Breast epithelium (tissue), 4 donors: Measurements from ENCODE around the gene PCAT7. TPM values are rescaled to one million over a fixed set of nuclear protein-coding genes. Genes with fewer than 3 reads are reported as not detected.
"Not testable (repeated sequence)": the region's sequence is repeated elsewhere in the genome, so short reads cannot be mapped to it uniquely, and the experiment has no call there.

Experiments used
- DNase-seq, 2 donors: peaks; one replicate each; pipeline ENCODE4 v3.0.0-alpha.2; 2019; ENCODE audit warnings: low spot score in 2 of 2
- H3K27ac ChIP-seq, 2 donors: fragments of 200-600 bp; sonication (generic) in 1 of 2; one replicate each; pipeline ENCODE4 v1.5.1; 2016 to 2019; ENCODE audit warnings: mild to moderate bottlenecking in 1 of 2
- H3K27me3 ChIP-seq, 2 donors: fragments of 200-600 bp; sonication (generic) in 1 of 2; one replicate each; pipeline versions ENCODE4 v1.5.1 to v1.6.0; 2017 to 2019; ENCODE audit warnings: control low read depth in 1 of 2, mild to moderate bottlenecking in 1 of 2
- H3K36me3 ChIP-seq: fragments of 200-600 bp; one replicate; pipeline ENCODE4 v1.5.1; 2019
- H3K4me1 ChIP-seq, 2 donors: fragments of 200-600 bp; sonication (generic); one replicate each; pipeline ENCODE4 v1.5.1; 2016 to 2019; ENCODE audit warnings: control low read depth in 1 of 2
- H3K4me3 ChIP-seq, 3 donors: fragments of 200-600 bp; sonication (generic); 1 replicate in 2 of 3; 2 replicates in 1 of 3; pipeline ENCODE4 v1.5.1; 2016 to 2019; ENCODE audit warnings: mild to moderate bottlenecking in 3 of 3, moderate library complexity in 2 of 3
- H3K9me3 ChIP-seq, 2 donors: fragments of 200-600 bp; sonication (generic) in 1 of 2; one replicate each; pipeline ENCODE4 v1.5.1; 2016 to 2019; ENCODE audit warnings: control low read depth in 1 of 2
- POLR2A ChIP-seq: fragments of 450-650 bp; IDR thresholded peaks from one replicate; pipeline ENCODE4 v1.6.1; 2016; ENCODE audit warnings: antibody characterized with exemption, mild to moderate bottlenecking, moderate library complexity
- POLR2AphosphoS5 ChIP-seq, 3 donors: sonication (generic); formaldehyde crosslinking; IDR thresholded peaks; one replicate each; pipeline ENCODE4 v1.6.1; 2017; ENCODE audit warnings: antibody characterized with exemption in 3 of 3
- intact Hi-C: fragments of 100-400 bp; cut with DNase I; formaldehyde crosslinking; loops from one replicate; pipeline ENCODE4 v1.15.1; 2023; ENCODE audit warnings: low total_unique reads
- total RNA-seq, 3 donors: library from RNA; depleted of rRNA; stranded (reverse); fragments of >200 nt; gene quantifications; one replicate each; pipeline ENCODE4 v1.1.0, GENCODE V29; 2016
- TF ChIP-seq, protein P1 (sequence below), 3 donors: fragments of 450-650 bp; IDR thresholded peaks; one replicate each; pipeline ENCODE4 v1.5.1; 2016 to 2017; ENCODE audit warnings: antibody characterized with exemption in 3 of 3, mild to moderate bottlenecking in 3 of 3, moderate library complexity in 3 of 3

Gene PCAT7
- total RNA-seq: under 1 TPM in 1 of 3 donors, not detected in 2; under 0.01 TPM

- no peaks in the 10 kb centered on the region for H3K36me3 ChIP-seq
- peak within 1 kb of the TSS in 2 of 3 donors; percentile 16 to 34 for H3K4me3 ChIP-seq
- no peaks in the 10 kb centered on the region for H3K9me3 ChIP-seq
- intact Hi-C loops: no loop called here
- H3K27ac ChIP-seq: peak within 1 kb of the TSS in 1 of 2 donors; percentile 1
- peak; percentile 41 to 68 for DNase-seq
- TF ChIP-seq, protein P1, sequence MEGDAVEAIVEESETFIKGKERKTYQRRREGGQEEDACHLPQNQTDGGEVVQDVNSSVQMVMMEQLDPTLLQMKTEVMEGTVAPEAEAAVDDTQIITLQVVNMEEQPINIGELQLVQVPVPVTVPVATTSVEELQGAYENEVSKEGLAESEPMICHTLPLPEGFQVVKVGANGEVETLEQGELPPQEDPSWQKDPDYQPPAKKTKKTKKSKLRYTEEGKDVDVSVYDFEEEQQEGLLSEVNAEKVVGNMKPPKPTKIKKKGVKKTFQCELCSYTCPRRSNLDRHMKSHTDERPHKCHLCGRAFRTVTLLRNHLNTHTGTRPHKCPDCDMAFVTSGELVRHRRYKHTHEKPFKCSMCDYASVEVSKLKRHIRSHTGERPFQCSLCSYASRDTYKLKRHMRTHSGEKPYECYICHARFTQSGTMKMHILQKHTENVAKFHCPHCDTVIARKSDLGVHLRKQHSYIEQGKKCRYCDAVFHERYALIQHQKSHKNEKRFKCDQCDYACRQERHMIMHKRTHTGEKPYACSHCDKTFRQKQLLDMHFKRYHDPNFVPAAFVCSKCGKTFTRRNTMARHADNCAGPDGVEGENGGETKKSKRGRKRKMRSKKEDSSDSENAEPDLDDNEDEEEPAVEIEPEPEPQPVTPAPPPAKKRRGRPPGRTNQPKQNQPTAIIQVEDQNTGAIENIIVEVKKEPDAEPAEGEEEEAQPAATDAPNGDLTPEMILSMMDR (IDR thresholded peaks at IDR 0.05): peak in 2 of 3 donors; percentile 29 to 58
- TF ChIP-seq POLR2AphosphoS5 (IDR thresholded peaks at IDR 0.05): no peak
- no peaks in the 10 kb centered on the region for H3K27me3 ChIP-seq
- no peaks in the 10 kb centered on the region for H3K4me1 ChIP-seq
Measured at GRCh38 chr9:94554439-94555331, at the start of gene PCAT7. Gene PCAT7 (plus strand): TSS chr9:94555083.

- not testable (repeated sequence) for H3K4me3 ChIP-seq
- intact Hi-C loops: loop anchor here (5.0 kb wide), 1 partner anchor 1681 kb away; no protein-coding TSS in a partner anchor
Measured at GRCh38 chr9:94506370-94506769, 48.5 kb upstream of the PCAT7 start.

DNA sequence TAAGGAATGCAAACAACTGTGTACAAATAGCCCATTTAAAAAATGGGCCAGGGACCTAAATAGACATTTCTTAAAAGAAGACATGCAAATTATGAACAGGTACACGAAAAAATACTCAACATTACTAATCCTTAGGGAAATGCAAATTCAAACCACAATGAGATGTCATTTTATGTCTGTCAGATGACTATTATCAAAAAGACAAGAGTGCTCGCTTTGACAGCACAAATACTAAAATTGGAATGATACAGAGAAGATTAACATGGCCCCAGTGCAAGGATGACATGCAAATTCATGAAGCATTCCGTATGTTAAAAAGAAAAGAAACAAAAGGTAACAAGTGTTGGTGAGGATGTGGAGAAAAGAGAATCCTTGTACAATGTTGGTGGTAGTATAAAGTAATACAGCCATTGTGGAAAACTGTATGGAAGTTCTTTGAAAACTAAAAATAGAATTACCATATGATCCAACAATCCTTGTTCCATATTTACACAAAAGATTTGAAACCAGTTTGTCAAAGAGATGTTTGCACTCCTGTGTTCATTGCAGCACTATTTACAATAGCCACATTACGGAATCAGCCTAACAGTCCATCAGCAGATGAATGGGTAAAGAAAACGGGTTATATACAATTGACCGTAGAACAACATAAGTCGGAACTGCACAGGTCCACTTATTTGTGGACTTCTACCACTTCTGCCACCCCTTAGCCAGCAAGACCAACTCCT, 47.2 kb upstream of the PCAT7 start:
- H3K4me1 ChIP-seq: no peaks in the 10 kb centered on the region
- DNase-seq: no peak
- H3K27ac ChIP-seq: no peak overlapping the region
- H3K27me3 ChIP-seq: no peaks in the 10 kb centered on the region
- H3K4me3 ChIP-seq: no peak overlapping the region
- intact Hi-C loops: loop anchor here (5.0 kb wide), 1 partner anchor 1680 kb away; no protein-coding TSS in a partner anchor
- TF ChIP-seq, protein P1 (IDR thresholded peaks at IDR 0.05): no peak
- no peak for TF ChIP-seq POLR2AphosphoS5 (IDR thresholded peaks at IDR 0.05)
- TF ChIP-seq POLR2A: no peak
- H3K36me3 ChIP-seq: no peaks in the 10 kb centered on the region
- H3K9me3 ChIP-seq: no peaks in the 10 kb centered on the region

More at GRCh38 chr9:94506370-94506769, 48.5 kb upstream of the PCAT7 start:
- not testable (repeated sequence) for H3K9me3 ChIP-seq, H3K27me3 ChIP-seq, H3K36me3 ChIP-seq, H3K4me1 ChIP-seq, H3K27ac ChIP-seq, DNase-seq

- DNase-seq: no peak
- no peaks in the 10 kb centered on the region for H3K36me3 ChIP-seq
- H3K27me3 ChIP-seq: no peaks in the 10 kb centered on the region
- intact Hi-C loops: no loop called here
- TF ChIP-seq, protein P1 (IDR thresholded peaks at IDR 0.05): no peak
- TF ChIP-seq POLR2A (no peak), POLR2AphosphoS5 (IDR thresholded peaks at IDR 0.05) (no peak)
- no peak overlapping the region for H3K27ac ChIP-seq
- no peak overlapping the region for H3K4me3 ChIP-seq
- no peaks in the 10 kb centered on the region for H3K4me1 ChIP-seq
- no peaks in the 10 kb centered on the region for H3K9me3 ChIP-seq
Measured at GRCh38 chr9:94511134-94511954, 43.5 kb upstream of the PCAT7 start.

- Histone ChIP-seq H3K4me1 (no peaks in the 10 kb centered on the region), H3K9me3 (no peaks in the 10 kb centered on the region), H3K27me3 (no peaks in the 10 kb centered on the region), H3K27ac (no peak overlapping the region), H3K4me3 (no peak overlapping the region), H3K36me3 (no peaks in the 10 kb centered on the region)
- TF ChIP-seq POLR2AphosphoS5 (IDR thresholded peaks at IDR 0.05): no peak
- no peak for TF ChIP-seq POLR2A
- TF ChIP-seq, protein P1 (IDR thresholded peaks at IDR 0.05): no peak
- DNase-seq: no peak
- intact Hi-C loops: no loop called here
Measured at GRCh38 chr9:94511955-94512265, 43.0 kb upstream of the PCAT7 start.
